NCI-H2081 (cell line): ENCODE data around the gene PXMP2.

Source experiments
- DNase-seq, 2 experiments: peaks; one replicate each; lab custom pipeline; 2025; lab: John Stamatoyannopoulos, UW

The PXMP2 gene

DNA sequence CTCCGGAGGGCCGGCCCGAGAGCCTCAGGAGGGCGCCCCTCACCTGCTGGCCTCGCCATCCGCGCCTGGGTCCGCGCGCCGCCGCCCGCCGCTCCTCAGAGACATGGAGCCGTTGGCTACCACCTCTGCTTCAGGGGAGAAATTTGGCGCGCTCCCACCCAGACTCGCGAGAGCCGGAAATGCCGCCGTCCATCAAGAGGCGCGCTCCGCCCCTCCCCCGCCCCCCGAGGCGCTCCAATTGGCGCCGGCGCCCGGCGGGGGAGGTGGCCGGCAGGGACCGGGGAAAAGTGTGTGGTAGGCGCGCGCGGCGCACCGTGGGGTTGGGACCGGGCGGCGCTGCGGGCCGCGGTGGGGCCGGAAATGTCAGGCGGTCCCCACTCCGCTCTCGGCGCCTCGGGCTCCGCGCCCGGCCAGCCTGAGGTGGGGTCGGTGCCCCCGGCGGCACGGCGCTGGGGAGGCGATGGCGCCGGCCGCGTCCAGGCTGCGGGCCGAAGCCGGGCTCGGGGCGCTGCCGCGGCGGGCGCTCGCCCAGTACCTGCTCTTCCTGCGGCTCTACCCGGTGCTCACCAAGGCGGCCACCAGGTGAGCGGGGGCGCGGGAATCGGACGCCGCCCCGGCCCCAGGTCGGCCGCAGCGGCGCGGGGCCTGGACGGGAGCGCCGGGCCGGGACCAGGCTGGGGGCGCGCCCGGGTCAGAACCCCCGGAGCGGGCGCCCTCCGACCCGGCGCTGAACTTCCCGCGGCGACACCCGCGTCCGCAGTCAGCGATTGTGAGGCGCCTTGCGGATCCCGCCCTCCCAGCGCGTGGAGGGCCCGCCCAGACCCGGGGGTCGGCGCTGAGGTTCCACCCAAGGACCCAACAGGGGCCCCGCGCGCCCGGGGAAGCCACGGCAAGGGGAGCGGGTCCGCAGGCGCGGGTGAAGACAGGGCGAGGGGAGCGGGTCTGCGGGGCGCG, at the start of gene PXMP2, which contains the start of gene POLE:
Gene PXMP2 (plus strand): TSS at position 377 of the 954 bp plus-strand sequence. CDS start 84 bp downstream, at position 461.
Gene POLE (minus strand): TSS at position 132 of the 954 bp plus-strand sequence. CDS start 27 bp downstream, at position 105.
- DNase-seq, result peak; percentile 96 to 97

GRCh38 chr12:132637811-132638210, 49.6 kb upstream of the PXMP2 start:
- no peak for DNase-seq

DNA sequence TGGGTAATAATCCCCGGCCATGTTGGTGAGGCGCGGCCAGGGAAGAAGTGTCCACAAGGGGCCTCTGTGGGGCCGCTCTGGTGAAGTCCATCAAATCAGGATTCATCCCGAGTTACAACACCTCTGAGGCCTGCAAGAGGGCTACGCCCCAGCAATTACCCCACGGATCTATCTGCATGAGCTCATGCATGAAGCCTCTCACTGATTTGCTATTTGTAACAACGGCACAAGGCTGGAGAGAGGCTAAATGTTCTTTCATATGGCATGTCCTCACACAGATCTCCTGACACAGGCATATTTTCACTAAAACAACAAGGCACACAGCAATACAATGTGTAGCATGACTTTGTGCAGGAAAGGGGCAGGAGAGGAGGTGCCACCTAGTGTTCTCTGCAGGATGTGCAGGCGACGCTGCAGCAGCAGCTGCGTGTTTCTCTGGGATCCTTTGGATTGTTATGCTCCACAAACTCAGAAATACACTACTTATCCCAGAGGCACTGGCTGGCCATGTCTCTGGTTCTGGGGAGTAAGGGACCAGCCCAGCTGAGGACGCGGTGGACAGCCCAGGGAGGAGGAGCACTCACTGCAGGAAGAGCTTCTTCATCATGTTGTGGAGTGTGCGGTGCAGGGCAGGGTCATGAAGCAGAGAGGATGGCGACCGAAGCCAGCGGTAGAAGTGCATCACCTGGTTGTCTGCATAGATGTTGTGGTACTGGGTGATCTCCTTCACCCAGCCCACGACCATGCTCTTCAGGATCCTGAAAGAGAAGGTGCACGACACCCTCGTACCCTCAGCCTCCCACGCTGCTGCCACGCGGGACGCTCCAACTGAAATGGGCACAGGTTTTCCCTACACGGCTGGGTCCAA, 48.6 kb upstream of the PXMP2 start:
- peak in 1 of 2 experiments; percentile 14 for DNase-seq

- no peak for DNase-seq
Measured at GRCh38 chr12:132639956-132640520, 47.3 kb upstream of the PXMP2 start.

- DNase-seq, result no peak
Measured at GRCh38 chr12:132640936-132641335, 46.5 kb upstream of the PXMP2 start.

DNA sequence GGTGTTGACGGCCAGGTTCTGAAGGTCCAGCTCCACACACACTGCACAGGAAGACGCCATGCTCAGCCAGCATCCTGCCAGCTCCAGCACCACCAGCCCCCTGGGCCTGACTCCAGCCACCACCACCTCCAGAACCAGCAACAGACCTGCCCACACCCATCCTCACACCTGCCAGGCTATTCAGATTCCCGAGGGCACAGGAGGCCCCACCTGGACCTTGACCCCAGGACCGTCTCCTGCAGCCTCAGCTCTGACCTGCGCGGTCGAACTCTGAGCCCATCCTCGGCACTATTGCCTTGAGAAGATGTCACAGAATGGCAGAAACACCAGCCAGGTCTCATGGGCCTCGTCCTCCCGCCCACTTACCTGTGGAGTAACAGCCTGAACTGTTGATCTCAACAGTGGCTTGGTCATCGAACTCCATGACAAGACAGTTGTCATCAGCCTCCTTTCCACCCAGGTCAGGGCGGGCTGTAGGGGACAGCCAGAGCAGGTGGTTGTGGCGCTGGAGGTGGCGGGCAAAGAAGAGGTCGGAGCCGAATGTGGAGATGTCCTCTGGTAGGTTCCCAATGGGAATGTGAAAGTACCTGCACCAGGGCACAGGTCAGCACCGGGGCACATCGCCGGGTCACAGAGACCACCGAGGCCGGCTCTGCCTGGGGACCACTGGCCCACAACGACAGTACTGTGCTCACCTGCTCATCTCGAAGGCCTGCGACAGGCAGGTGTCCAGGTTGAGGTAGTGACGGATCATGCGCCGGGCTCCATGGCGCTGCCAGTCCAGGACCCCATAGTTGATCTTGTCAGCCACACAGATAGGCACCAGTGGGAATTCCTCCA, 45.4 kb upstream of the PXMP2 start:
- no peak for DNase-seq

DNA sequence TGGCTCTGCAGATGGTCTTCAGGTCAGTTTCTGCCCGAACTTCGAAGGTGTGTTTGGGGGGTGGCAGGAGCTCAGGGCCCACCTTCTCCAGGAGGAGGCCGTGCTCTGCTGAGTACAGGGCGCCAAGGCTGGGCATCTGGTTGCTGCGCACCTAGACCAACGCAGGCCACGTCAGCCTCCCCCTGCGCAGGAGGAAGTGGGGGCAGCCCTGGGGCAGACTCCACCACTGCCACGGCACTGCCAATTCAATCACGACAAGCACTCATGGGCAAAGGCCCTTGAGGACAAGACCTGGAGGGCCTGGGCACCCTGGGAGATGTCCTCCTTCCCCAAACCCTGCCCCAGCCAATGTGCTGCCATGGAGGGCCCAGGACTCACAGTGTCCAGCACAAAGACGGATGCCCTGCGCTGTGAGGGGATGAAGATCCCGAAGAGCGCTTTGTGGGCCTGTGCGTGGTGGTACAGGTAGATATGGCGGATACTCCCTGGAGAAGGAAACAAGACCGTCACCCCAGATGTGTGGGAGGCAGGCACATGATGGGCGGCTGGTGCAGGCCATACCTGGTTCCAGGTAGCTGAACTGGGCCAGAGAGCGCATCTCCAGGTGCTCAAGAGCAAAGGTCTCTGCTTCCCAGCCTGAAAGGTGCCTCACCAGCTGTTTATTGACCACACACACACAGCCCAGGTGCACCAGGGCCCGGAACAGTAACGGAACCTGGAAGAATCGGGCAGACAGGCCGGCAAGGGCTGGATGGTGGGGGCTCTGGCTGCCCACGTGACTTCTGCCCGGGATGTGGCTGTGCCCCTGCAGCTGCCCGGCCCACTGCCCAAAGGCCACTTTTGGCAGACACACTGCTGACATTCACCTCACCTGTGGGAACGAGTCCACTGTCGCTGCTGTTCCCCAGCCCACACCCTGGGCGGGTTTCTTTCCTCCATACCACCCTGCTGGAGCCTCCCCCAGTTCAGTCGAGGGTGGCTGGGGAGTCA, 44.2 kb upstream of the PXMP2 start:
- no peak for DNase-seq

- DNase-seq, result no peak
Measured at GRCh38 chr12:132646850-132647249, 40.5 kb upstream of the PXMP2 start.

DNA sequence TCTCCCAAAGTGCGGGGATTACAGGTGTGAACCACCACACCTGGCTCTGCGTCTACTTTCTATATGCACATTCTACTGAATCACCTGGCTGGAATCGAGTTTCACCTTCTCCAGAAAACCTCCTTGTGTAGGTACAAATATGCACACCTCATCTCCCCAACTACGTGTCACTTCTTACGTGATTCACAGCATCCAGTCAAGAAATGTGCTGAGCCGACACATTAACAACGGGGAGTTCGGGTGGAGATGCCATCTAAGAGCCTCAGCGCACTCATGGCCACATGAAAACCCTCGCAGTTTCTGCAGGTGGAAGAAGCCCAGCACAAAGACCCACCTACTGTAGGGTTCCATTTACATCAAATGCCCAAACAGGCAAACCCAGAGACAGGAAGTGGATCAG, 39.5 kb upstream of the PXMP2 start:
- no peak for DNase-seq

- no peak for DNase-seq
Measured at GRCh38 chr12:132648616-132649225, 38.7 kb upstream of the PXMP2 start.

DNA sequence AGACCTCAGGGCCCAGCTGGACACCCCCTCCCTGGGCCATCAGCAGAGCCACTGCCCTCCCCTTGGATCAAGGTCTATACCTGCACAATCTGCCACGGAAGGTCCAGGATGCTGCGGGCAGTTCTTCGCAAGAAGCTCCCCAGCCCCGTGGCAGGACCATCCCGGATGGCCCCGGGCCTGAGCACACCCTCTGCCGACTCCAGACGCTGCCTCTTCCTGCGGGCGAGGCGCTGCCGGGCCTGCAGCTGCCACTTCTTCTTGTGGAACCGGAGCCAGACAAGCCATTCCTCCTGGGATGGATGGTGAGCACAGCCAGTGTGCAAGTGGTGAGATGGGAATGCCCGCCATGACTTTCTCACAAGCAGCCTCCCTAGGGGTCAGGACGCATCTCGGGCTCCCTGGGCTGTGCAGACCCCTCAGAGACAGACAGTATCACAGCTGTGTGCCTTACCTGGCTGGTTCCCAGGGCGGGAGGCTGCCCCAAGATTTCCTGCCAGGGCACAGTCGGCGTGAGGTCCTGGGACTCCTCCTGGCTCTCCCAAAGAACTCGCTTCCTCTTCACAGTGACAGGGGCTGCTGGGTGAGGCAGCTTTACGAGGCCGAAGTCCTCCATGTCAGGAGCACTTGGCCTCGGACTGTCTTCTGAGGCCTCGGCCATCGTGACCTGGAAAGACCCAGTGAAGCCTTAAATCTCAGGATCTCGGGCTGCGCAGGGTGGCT, 38.0 kb upstream of the PXMP2 start:
- no peak for DNase-seq

- no peak for DNase-seq
Measured at GRCh38 chr12:132651444-132652100, 35.8 kb upstream of the PXMP2 start.

DNA sequence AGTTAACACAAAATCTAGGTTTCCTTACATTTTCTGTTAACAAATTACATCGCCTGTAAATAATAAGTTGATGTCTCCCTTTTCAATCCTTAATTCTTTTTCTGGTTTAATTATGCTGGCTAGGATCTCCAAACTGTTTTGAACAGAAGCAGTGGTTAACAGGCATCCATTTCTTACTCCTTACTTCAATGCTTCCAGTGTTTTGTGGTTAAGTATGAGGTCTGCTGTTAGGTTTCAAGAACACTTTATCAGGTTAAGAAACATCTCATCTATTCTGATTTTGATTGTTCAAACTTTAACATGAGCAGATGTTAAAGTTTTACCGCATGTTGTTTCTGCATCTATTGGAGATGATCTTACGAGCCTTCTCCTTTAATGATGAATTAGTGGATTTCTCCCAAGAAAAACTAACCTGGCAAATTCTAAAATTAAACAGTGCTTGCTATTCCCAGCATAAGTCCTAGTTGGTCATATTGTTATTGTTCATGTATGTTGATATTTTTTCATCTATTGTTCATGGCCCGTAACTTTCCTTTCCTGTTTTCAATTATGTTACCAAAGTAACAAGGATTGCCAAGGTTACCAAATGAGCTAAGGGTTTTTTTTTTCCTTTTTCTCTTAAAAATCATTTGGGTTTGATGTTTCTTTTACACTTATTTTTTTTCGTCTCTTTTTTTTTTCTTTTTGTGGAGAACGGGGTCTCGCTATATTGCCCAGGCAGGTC, 33.7 kb upstream of the PXMP2 start:
- no peak for DNase-seq

GRCh38 chr12:132657004-132657727, 30.2 kb upstream of the PXMP2 start:
- DNase-seq, result no peak

GRCh38 chr12:132658149-132658894, 29.1 kb upstream of the PXMP2 start:
- no peak for DNase-seq

DNA sequence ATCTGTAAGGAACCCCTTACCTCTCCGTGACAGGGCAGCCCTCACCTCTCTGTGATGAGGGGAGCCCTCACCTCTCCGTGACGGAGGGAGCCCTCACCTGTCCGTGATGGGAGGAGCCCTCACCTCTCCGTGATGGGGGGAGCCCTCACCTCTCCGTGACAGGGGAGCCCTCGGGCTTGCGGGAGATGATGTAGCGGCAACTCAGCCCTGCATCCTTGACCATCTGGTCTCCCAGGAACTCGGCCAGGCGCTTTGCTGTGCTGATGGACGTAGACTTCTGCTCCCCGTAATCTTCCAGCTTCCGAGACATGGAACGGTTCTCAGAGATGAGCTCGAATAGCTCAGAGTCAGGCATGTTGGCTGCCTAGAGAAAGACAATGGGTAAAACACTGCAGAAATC, 28.2 kb upstream of the PXMP2 start:
- no peak for DNase-seq
